Kidney epithelial cell (primary cell): ENCODE measurements around the gene HEMK1. TPM values are rescaled to one million over a fixed set of nuclear protein-coding genes. Genes with fewer than 3 reads are reported as not detected.

Source experiments
- DNase-seq: peaks from one replicate; pipeline ENCODE4 v3.0.0-alpha.2; 2010; ENCODE audit warnings: low read depth
- H3K27me3 ChIP-seq: 2 replicates; pipeline ENCODE4 v1.6.0; 2011; ENCODE audit warnings: low read length; ENCODE audit not compliant: control insufficient read depth, insufficient read depth
- H3K36me3 ChIP-seq: 2 replicates; pipeline ENCODE4 v1.5.1; 2011; ENCODE audit warnings: low read length; ENCODE audit not compliant: control insufficient read depth, insufficient read depth
- H3K4me3 ChIP-seq: 2 replicates; pipeline ENCODE4 v1.5.1; 2011; ENCODE audit warnings: low read depth, mild to moderate bottlenecking, control low read depth, low read length
- CTCF ChIP-seq: IDR thresholded peaks from 2 replicates; pipeline ENCODE4 v1.5.1; 2011; ENCODE audit warnings: mild to moderate bottlenecking, moderate library complexity, low read length, control low read depth, inconsistent platforms; ENCODE audit not compliant: insufficient read depth, poor library complexity, severe bottlenecking
- total RNA-seq: library from RNA; depleted of rRNA; stranded (reverse); fragments of >200 nt; gene quantifications from 2 replicates; pipeline ENCODE4 v1.2.3, GENCODE V29; 2015

HEMK1 gene
- total RNA-seq, 1 donor from 2014 or later: 15.6 TPM

GRCh38 chr3:50539356-50540286, 29.7 kb upstream of the HEMK1 start:
- H3K36me3 ChIP-seq: no peaks in the 10 kb centered on the region
- peaks cover 26% of the 10 kb centered on the region for H3K27me3 ChIP-seq
- TF ChIP-seq CTCF: no peak
- no peak for DNase-seq
- no peak overlapping the region for H3K4me3 ChIP-seq

- Histone ChIP-seq H3K4me3 (no peak overlapping the region), H3K27me3 (peaks cover 20% of the 10 kb centered on the region), H3K36me3 (no peaks in the 10 kb centered on the region)
- DNase-seq: no peak
- peak; percentile 86 for TF ChIP-seq CTCF
Measured at GRCh38 chr3:50542177-50543034, 26.9 kb upstream of the HEMK1 start.

- peaks cover 4% of the 10 kb centered on the region for H3K27me3 ChIP-seq
- DNase-seq: no peak
- no peak for TF ChIP-seq CTCF
- no peaks in the 10 kb centered on the region for H3K36me3 ChIP-seq
- H3K4me3 ChIP-seq: no peak overlapping the region
Measured at GRCh38 chr3:50545781-50546180, 23.5 kb upstream of the HEMK1 start.

GRCh38 chr3:50549226-50549625, 20.1 kb upstream of the HEMK1 start:
- H3K27me3 ChIP-seq: peaks cover 9% of the 10 kb centered on the region
- no peaks in the 10 kb centered on the region for H3K36me3 ChIP-seq
- no peak for TF ChIP-seq CTCF
- no peak for DNase-seq
- no peak overlapping the region for H3K4me3 ChIP-seq

- DNase-seq: no peak
- Histone ChIP-seq H3K27me3 (peaks cover 14% of the 10 kb centered on the region), H3K36me3 (no peaks in the 10 kb centered on the region), H3K4me3 (no peak overlapping the region)
- TF ChIP-seq CTCF: peak; percentile 82
Measured at GRCh38 chr3:50550079-50550736, 19.1 kb upstream of the HEMK1 start.
